Hepatocyte (in vitro differentiated cells): ENCODE data around the gene OR51A4. TPM values are rescaled to one million over a fixed set of nuclear protein-coding genes. Genes with fewer than 3 reads are reported as not detected.
A peak's percentile ranks its signal among the peaks of the same experiment; 100 is the strongest.

Source experiments
- DNase-seq: peaks from one replicate; pipeline ENCODE4 v3.0.0-alpha.2; 2016; ENCODE audit warnings: low spot score
- H2AFZ ChIP-seq: fragments of 200-600 bp; sonication (generic); 2 replicates; pipeline ENCODE4 v1.6.0; 2016; ENCODE audit warnings: antibody characterized with exemption, mild to moderate bottlenecking
- H3K27ac ChIP-seq: fragments of 200-600 bp; sonication (generic); 2 replicates; pipeline ENCODE4 v1.5.1; 2016; ENCODE audit warnings: mild to moderate bottlenecking
- H3K27me3 ChIP-seq: fragments of 200-600 bp; sonication (generic); 2 replicates; pipeline ENCODE4 v1.6.1; 2016
- H3K36me3 ChIP-seq: fragments of 200-600 bp; sonication (generic); replicated peaks from 2 replicates; pipeline ENCODE4 v1.5.1; 2016; ENCODE audit warnings: low read depth; ENCODE audit not compliant: insufficient read depth
- H3K4me1 ChIP-seq: fragments of 200-600 bp; sonication (generic); 2 replicates; pipeline ENCODE4 v1.5.1; 2016; ENCODE audit warnings: mild to moderate bottlenecking, moderate library complexity; ENCODE audit not compliant: insufficient read depth
- H3K4me2 ChIP-seq: fragments of 200-600 bp; sonication (generic); 2 replicates; pipeline ENCODE4 v1.6.0; 2016
- H3K4me3 ChIP-seq: fragments of 200-600 bp; sonication (generic); 2 replicates; pipeline ENCODE4 v1.5.1; 2016; ENCODE audit warnings: mild to moderate bottlenecking
- H3K79me2 ChIP-seq: fragments of 200-600 bp; sonication (generic); 2 replicates; pipeline ENCODE4 v1.6.0; 2017; ENCODE audit warnings: mild to moderate bottlenecking
- H3K9me2 ChIP-seq: fragments of 200-600 bp; sonication (generic); replicated peaks from 2 replicates; pipeline ENCODE4 v1.6.0; 2017; ENCODE audit warnings: mild to moderate bottlenecking; ENCODE audit not compliant: insufficient read depth
- H3K9me3 ChIP-seq: fragments of 200-600 bp; sonication (generic); 2 replicates; pipeline ENCODE4 v1.5.1; 2016; ENCODE audit warnings: low read depth, mild to moderate bottlenecking
- H4K20me1 ChIP-seq: fragments of 200-600 bp; sonication (generic); 2 replicates; pipeline ENCODE4 v1.6.0; 2016; ENCODE audit warnings: mild to moderate bottlenecking; ENCODE audit not compliant: insufficient read depth, poor library complexity, severe bottlenecking
- CTCF ChIP-seq: fragments of 200-600 bp; sonication (generic); IDR thresholded peaks from 2 replicates; pipeline ENCODE4 v1.5.1; 2016; ENCODE audit warnings: antibody characterized with exemption, mild to moderate bottlenecking; ENCODE audit not compliant: poor library complexity
- EZH2 ChIP-seq: fragments of 200-600 bp; sonication (generic); IDR thresholded peaks from 2 replicates; pipeline ENCODE4 v1.6.1; 2016; ENCODE audit warnings: antibody characterized with exemption, mild to moderate bottlenecking, borderline replicate concordance
- EZH2phosphoT487 ChIP-seq: fragments of 200-600 bp; sonication (generic); IDR thresholded peaks from one replicate; pipeline ENCODE4 v1.6.1; 2018; ENCODE audit warnings: antibody characterized with exemption, mild to moderate bottlenecking, low read depth, moderate library complexity; ENCODE audit not compliant: unreplicated experiment, severe bottlenecking
- WGBS: methylation state at CpG from one replicate; pipeline ENCODE4 v1.1.6; 2016; ENCODE audit warnings: low lambda C conversion rate; ENCODE audit errors: missing lambda C conversion rate; 5-methylcytosine and 5-hydroxymethylcytosine counted together
- polyA plus RNA-seq: library from polyadenylated mRNA; unstranded; fragments of >200 nt; fragmentation: Nextera tagmentation; extraction: Ambion mirVana; gene quantifications from 2 replicates; pipeline ENCODE4 v1.2.1, GENCODE V29; 2016
- total RNA-seq: library from RNA; depleted of rRNA; stranded (reverse); fragments of >200 nt; gene quantifications from 2 replicates; pipeline ENCODE4 v1.2.3, GENCODE V29; 2014

OR51A4 gene
- not detected in 2 replicates for total RNA-seq
- polyA plus RNA-seq, result not detected in 2 replicates

- H3K4me1 ChIP-seq, result no peaks in the 10 kb centered on the region
- H2AFZ ChIP-seq, result no peak within 1 kb of the TSS
- H3K4me3 ChIP-seq, result no peak within 1 kb of the TSS
- H3K27ac ChIP-seq, result no peak within 1 kb of the TSS
- H3K79me2 ChIP-seq, result no peaks in the 10 kb centered on the region
- H4K20me1 ChIP-seq, result no peaks in the 10 kb centered on the region
- H3K9me3 ChIP-seq, result no peaks in the 10 kb centered on the region
- TF ChIP-seq EZH2 (no peak), CTCF (no peak), EZH2phosphoT487 (no peak)
- no peaks in the 10 kb centered on the region for H3K27me3 ChIP-seq
- no peaks in the 10 kb centered on the region for H3K9me2 ChIP-seq
- no peak within 1 kb of the TSS for H3K4me2 ChIP-seq
- no peak for DNase-seq
- no peaks in the 10 kb centered on the region for H3K36me3 ChIP-seq
These were observed at the start of gene OR51A4 for GRCh38 chr11:4947505-4947904. OR51A4 (minus strand) TSS chr11:4947605; CDS start chr11:4947100, 505 bp downstream.

GRCh38 chr11:4994551-4994950, 47.1 kb upstream of the OR51A4 start, which contains the start of gene OR51L1:
OR51L1 (plus strand) TSS chr11:4994851; CDS start chr11:4998983, 4,132 bp downstream.
- 92% methylated on average over 2 of the region's 2 CpGs for WGBS
- H4K20me1 ChIP-seq, result no peaks in the 10 kb centered on the region
- no peak within 1 kb of the TSS for H3K4me2 ChIP-seq
- H3K36me3 ChIP-seq, result no peaks in the 10 kb centered on the region
- no peaks in the 10 kb centered on the region for H3K4me1 ChIP-seq
- DNase-seq, result no peak
- H2AFZ ChIP-seq, result no peak within 1 kb of the TSS
- H3K27ac ChIP-seq, result no peak within 1 kb of the TSS
- H3K9me2 ChIP-seq, result no peaks in the 10 kb centered on the region
- no peaks in the 10 kb centered on the region for H3K79me2 ChIP-seq
- TF ChIP-seq CTCF (no peak), EZH2phosphoT487 (no peak), EZH2 (no peak)
- no peaks in the 10 kb centered on the region for H3K27me3 ChIP-seq
- H3K4me3 ChIP-seq, result no peak within 1 kb of the TSS
- H3K9me3 ChIP-seq, result no peaks in the 10 kb centered on the region

GRCh38 chr11:4991060-4991459, 43.7 kb upstream of the OR51A4 start:
- H3K4me1 ChIP-seq, result no peaks in the 10 kb centered on the region
- H4K20me1 ChIP-seq, result no peaks in the 10 kb centered on the region
- no peaks in the 10 kb centered on the region for H3K36me3 ChIP-seq
- TF ChIP-seq CTCF (peak; percentile 24), EZH2 (no peak), EZH2phosphoT487 (no peak)
- H3K27me3 ChIP-seq, result no peaks in the 10 kb centered on the region
- H3K79me2 ChIP-seq, result no peaks in the 10 kb centered on the region
- peak; percentile 8 for DNase-seq
- H2AFZ ChIP-seq, result no peak overlapping the region
- WGBS, result 32% methylated on average over 1 of the region's 1 CpG
- no peak overlapping the region for H3K27ac ChIP-seq
- H3K4me2 ChIP-seq, result no peak overlapping the region
- H3K9me3 ChIP-seq, result no peaks in the 10 kb centered on the region
- H3K9me2 ChIP-seq, result no peaks in the 10 kb centered on the region
- no peak overlapping the region for H3K4me3 ChIP-seq

GRCh38 chr11:4983841-4984240, 36.4 kb upstream of the OR51A4 start:
- Histone ChIP-seq H3K27ac (no peak overlapping the region), H3K79me2 (no peaks in the 10 kb centered on the region), H3K9me2 (no peaks in the 10 kb centered on the region), H3K4me2 (no peak overlapping the region), H3K27me3 (no peaks in the 10 kb centered on the region), H3K4me1 (no peaks in the 10 kb centered on the region), H3K36me3 (no peaks in the 10 kb centered on the region), H3K9me3 (no peaks in the 10 kb centered on the region), H3K4me3 (no peak overlapping the region), H2AFZ (no peak overlapping the region), H4K20me1 (no peaks in the 10 kb centered on the region)
- no peak for TF ChIP-seq EZH2
- TF ChIP-seq CTCF, result no peak
- no peak for TF ChIP-seq EZH2phosphoT487
- 48% methylated on average over 6 of the region's 6 CpGs for WGBS
- DNase-seq, result peak; percentile 30
